SK-N-SH (cell line): ENCODE results near the gene FSTL5. TPM values are rescaled to one million over a fixed set of nuclear protein-coding genes. Genes with fewer than 3 reads are reported as not detected.

Source experiments
- CTCF ChIA-PET: fragments of 300-600, 350-600 bp; formaldehyde crosslinking; extraction: SDS; loops from one replicate; lab custom pipeline; 2021; lab: Yijun Ruan, JAX
- POLR2A ChIA-PET: fragments of 350-600 bp; sonication (Branson Sonifier 250); formaldehyde crosslinking; extraction: SDS; loops from one replicate; lab custom pipeline; 2020; ENCODE audit warnings: antibody characterized with exemption, inconsistent platforms; lab: Yijun Ruan, JAX
- DNase-seq: peaks from one replicate; pipeline ENCODE4 v3.0.0; 2012
- H2AFZ ChIP-seq: fragments of 200-600 bp; sonication (generic); 2 replicates; pipeline ENCODE4 v1.8.1; 2016; ENCODE audit warnings: antibody characterized with exemption, mild to moderate bottlenecking, low read depth
- H3F3A ChIP-seq: fragments of 200-600 bp; sonication (generic); replicated peaks from 2 replicates; pipeline ENCODE3; 2016; ENCODE audit warnings: antibody characterized with exemption, mild to moderate bottlenecking; ENCODE audit not compliant: insufficient read depth
- H3K27ac ChIP-seq, 2 experiments: fragments of 200-500 bp in 1 of 2; fragments of 200-600 bp in 1 of 2; sonication (Bioruptor generic) in 1 of 2; sonication (generic), shearing (Covaris generic) in 1 of 2; 2 replicates each; pipeline versions ENCODE4 v1.5.1 to v1.6.1; 2014 to 2016; ENCODE audit warnings: low read depth in 2 of 2, inconsistent platforms in 1 of 2, low read length in 1 of 2, mild to moderate bottlenecking in 1 of 2, mixed read lengths in 1 of 2
- H3K27me3 ChIP-seq: fragments of 200-600 bp; sonication (generic), shearing (Covaris generic); 2 replicates; pipeline ENCODE4 v1.6.1; 2016; ENCODE audit warnings: mixed run types; ENCODE audit not compliant: insufficient read depth
- H3K36me3 ChIP-seq, 2 experiments: fragments of 200-500 bp in 1 of 2; fragments of 200-600 bp in 1 of 2; sonication (Bioruptor generic) in 1 of 2; sonication (generic) in 1 of 2; replicated peaks in 1 of 2; 2 replicates each; pipeline versions ENCODE3 to v1.5.1; 2014 to 2016; ENCODE audit warnings: low read length in 1 of 2, mild to moderate bottlenecking in 1 of 2; ENCODE audit not compliant: insufficient read depth in 2 of 2, control insufficient read depth in 1 of 2
- H3K4me1 ChIP-seq, 2 experiments: fragments of 200-500 bp in 1 of 2; fragments of 200-600 bp in 1 of 2; sonication (Bioruptor generic) in 1 of 2; sonication (generic), shearing (Covaris generic) in 1 of 2; 2 replicates each; pipeline versions ENCODE4 v1.5.1 to v1.6.1; 2014 to 2016; ENCODE audit warnings: low read depth in 1 of 2, low read length in 1 of 2, mixed run types in 1 of 2; ENCODE audit not compliant: insufficient read depth in 2 of 2, control insufficient read depth in 1 of 2
- H3K4me2 ChIP-seq: fragments of 200-600 bp; sonication (generic), shearing (Covaris generic); 2 replicates; pipeline ENCODE4 v1.6.1; 2017; ENCODE audit warnings: mixed run types
- H3K4me3 ChIP-seq, 2 experiments: fragments of 200-500 bp in 1 of 2; fragments of 200-600 bp in 1 of 2; sonication (Bioruptor generic) in 1 of 2; sonication (generic), shearing (Covaris generic) in 1 of 2; 2 replicates each; pipeline versions ENCODE4 v1.5.1 to v1.8.1; 2014 to 2016; ENCODE audit warnings: low read depth in 2 of 2, inconsistent platforms in 1 of 2, low read length in 1 of 2, mild to moderate bottlenecking in 1 of 2, mixed read lengths in 1 of 2, moderate library complexity in 1 of 2
- H3K79me2 ChIP-seq: fragments of 200-600 bp; sonication (generic); 2 replicates; pipeline ENCODE4 v1.8.1; 2017; ENCODE audit warnings: mild to moderate bottlenecking; ENCODE audit not compliant: insufficient read depth
- H3K9ac ChIP-seq: fragments of 200-600 bp; sonication (generic); 2 replicates; pipeline ENCODE4 v1.6.1; 2017; ENCODE audit warnings: mixed run types
- H3K9me2 ChIP-seq: fragments of 200-600 bp; sonication (generic); 2 replicates; pipeline ENCODE4 v1.6.1; 2017; ENCODE audit warnings: mixed run types
- H3K9me3 ChIP-seq: fragments of 200-600 bp; sonication (generic); 2 replicates; pipeline ENCODE4 v1.6.1; 2017; ENCODE audit warnings: mixed run types, mild to moderate bottlenecking, moderate library complexity
- H4K20me1 ChIP-seq: fragments of 200-600 bp; sonication (generic); 2 replicates; pipeline ENCODE4 v1.6.1; 2017; ENCODE audit warnings: mild to moderate bottlenecking, mixed run types; ENCODE audit not compliant: insufficient read depth
- ELF1 ChIP-seq: IDR thresholded peaks from 2 replicates; pipeline ENCODE4 v1.4.0; 2012
- FOSL2 ChIP-seq: IDR thresholded peaks from 2 replicates; pipeline ENCODE4 v1.4.0; 2012; ENCODE audit warnings: low read depth, mild to moderate bottlenecking, moderate library complexity, borderline replicate concordance
- FOXJ3 ChIP-seq: sonication (generic); formaldehyde crosslinking; IDR thresholded peaks from 2 replicates; pipeline ENCODE4 v1.5.1; 2020; ENCODE audit warnings: mild to moderate bottlenecking, missing genetic modification reagents
- GABPA ChIP-seq: IDR thresholded peaks from 2 replicates; pipeline ENCODE4 v1.4.0; 2012; ENCODE audit warnings: low read depth, mild to moderate bottlenecking
- MXI1 ChIP-seq: IDR thresholded peaks from 2 replicates; pipeline ENCODE4 v1.6.1; 2012; ENCODE audit warnings: mild to moderate bottlenecking, low read depth, low read length, improper control_type of control experiment
- NFIC ChIP-seq: IDR thresholded peaks from 2 replicates; pipeline ENCODE4 v1.4.0; 2012; ENCODE audit warnings: borderline replicate concordance
- NRF1 ChIP-seq: IDR thresholded peaks from 2 replicates; pipeline ENCODE4 v1.6.1; 2012; ENCODE audit warnings: low read depth, mild to moderate bottlenecking, low read length
- POLR2AphosphoS5 ChIP-seq: IDR thresholded peaks from 2 replicates; pipeline ENCODE4 v1.6.1; 2012; ENCODE audit warnings: low read depth, low read length
- RCOR1 ChIP-seq: fragments of 150-350 bp; IDR thresholded peaks from 2 replicates; pipeline ENCODE4 v1.6.1; 2017; ENCODE audit warnings: antibody characterized with exemption, low read length
- REST ChIP-seq: IDR thresholded peaks from 2 replicates; pipeline ENCODE4 v1.6.1; 2012; ENCODE audit warnings: mild to moderate bottlenecking, low read depth, low read length, moderate library complexity
- RXRA ChIP-seq: IDR thresholded peaks from 2 replicates; pipeline ENCODE4 v1.4.0; 2012; ENCODE audit warnings: low read depth, mild to moderate bottlenecking, borderline replicate concordance
- USF2 ChIP-seq: fragments of 150-350 bp; IDR thresholded peaks from 2 replicates; pipeline ENCODE4 v1.6.1; 2017; ENCODE audit warnings: antibody characterized with exemption, low read length, low read depth, borderline replicate concordance
- WGBS: methylation state at CpG from one replicate; pipeline ENCODE4 v1.1.6; 2017; ENCODE audit warnings: low lambda C conversion rate; 5-methylcytosine and 5-hydroxymethylcytosine counted together
- polyA plus RNA-seq, 3 experiments: library from polyadenylated mRNA; depleted of rRNA; stranded (reverse); fragments of >200 nt; gene quantifications; 2 replicates each; pipeline ENCODE4 v1.2.3, GENCODE V29; 2012
- TF ChIP-seq, protein P1 (sequence below): fragments of 200-600 bp; sonication (generic); IDR thresholded peaks from 2 replicates; pipeline ENCODE4 v1.6.1; 2017; ENCODE audit warnings: antibody characterized with exemption, mild to moderate bottlenecking, moderate library complexity
- TF ChIP-seq, protein P2 (sequence below): fragments of 150-350 bp; IDR thresholded peaks from 2 replicates; pipeline ENCODE4 v1.6.1; 2016; ENCODE audit warnings: mild to moderate bottlenecking, low read depth, low read length
- TF ChIP-seq, protein P3 (sequence below): IDR thresholded peaks from 2 replicates; pipeline ENCODE4 v1.4.0; 2012; ENCODE audit warnings: low read depth
- TF ChIP-seq, protein P4 (sequence below): IDR thresholded peaks from 2 replicates; pipeline ENCODE4 v1.4.0; 2012; ENCODE audit warnings: low read depth, borderline replicate concordance

Gene FSTL5
- polyA plus RNA-seq, 1 of the 3 experiments (the other 2 are of a cell fraction) = 0.07 TPM

DNA sequence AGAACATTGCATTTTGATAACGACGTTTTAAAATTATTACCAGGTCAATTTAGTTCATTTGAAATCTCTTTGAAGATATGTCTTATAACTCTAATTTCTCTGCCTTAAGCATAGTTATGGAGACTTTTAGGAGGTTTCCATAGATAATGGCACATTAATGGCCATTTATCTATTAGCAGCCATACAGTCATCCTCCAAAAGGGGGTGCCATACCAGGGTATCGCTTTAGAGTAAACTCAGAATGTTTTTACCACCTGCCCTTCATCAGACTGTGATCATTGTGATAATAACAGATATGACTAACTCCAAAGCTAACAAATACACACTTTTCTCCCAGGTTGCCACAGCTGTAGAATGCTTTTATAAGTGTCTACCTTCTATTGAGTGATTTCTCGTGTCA, 461.5 kb downstream of the FSTL5 start:
- Histone ChIP-seq H3K9me2 (no peaks in the 10 kb centered on the region), H3K9me3 (no peaks in the 10 kb centered on the region), H3K9ac (no peak overlapping the region), H3K4me1 (no peaks in the 10 kb centered on the region), H3K27me3 (no peaks in the 10 kb centered on the region), H3K27ac (no peak overlapping the region), H2AFZ (no peak overlapping the region), H3K79me2 (no peaks in the 10 kb centered on the region), H3K4me2 (no peak overlapping the region), H4K20me1 (no peaks in the 10 kb centered on the region), H3K36me3 (no peaks in the 10 kb centered on the region), H3F3A (no peaks in the 10 kb centered on the region), H3K4me3 (no peak overlapping the region)
- CTCF ChIA-PET = no interaction called here
- no peak for TF ChIP-seq REST
- TF ChIP-seq USF2 = no peak
- TF ChIP-seq RCOR1 = no peak
- TF ChIP-seq, protein P1, sequence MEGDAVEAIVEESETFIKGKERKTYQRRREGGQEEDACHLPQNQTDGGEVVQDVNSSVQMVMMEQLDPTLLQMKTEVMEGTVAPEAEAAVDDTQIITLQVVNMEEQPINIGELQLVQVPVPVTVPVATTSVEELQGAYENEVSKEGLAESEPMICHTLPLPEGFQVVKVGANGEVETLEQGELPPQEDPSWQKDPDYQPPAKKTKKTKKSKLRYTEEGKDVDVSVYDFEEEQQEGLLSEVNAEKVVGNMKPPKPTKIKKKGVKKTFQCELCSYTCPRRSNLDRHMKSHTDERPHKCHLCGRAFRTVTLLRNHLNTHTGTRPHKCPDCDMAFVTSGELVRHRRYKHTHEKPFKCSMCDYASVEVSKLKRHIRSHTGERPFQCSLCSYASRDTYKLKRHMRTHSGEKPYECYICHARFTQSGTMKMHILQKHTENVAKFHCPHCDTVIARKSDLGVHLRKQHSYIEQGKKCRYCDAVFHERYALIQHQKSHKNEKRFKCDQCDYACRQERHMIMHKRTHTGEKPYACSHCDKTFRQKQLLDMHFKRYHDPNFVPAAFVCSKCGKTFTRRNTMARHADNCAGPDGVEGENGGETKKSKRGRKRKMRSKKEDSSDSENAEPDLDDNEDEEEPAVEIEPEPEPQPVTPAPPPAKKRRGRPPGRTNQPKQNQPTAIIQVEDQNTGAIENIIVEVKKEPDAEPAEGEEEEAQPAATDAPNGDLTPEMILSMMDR = peak; percentile 37
- no peak for TF ChIP-seq GABPA
- 70% methylated on average over 4 of the region's 4 CpGs for WGBS
- POLR2A ChIA-PET = no interaction called here
- DNase-seq = no peak

DNA sequence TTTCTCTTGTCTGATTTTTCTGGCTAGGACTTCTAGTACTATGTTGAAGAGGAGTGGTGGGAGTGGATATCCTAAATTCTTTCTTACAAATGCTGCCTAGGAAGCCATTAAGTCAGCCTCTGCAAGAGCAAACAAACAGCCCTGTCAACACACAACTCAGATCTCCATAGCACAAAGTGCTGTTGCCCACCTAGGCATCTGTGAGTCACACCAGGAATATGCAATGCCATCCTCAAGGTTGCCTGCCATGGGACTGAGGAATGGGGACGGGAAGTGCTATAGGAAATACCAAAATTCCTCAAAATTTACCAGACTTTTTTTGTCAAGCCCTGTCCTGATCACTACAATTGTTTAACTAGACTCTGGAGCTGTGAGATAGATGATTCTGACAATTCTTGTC, 466.9 kb downstream of the FSTL5 start:
- Histone ChIP-seq H4K20me1 (no peaks in the 10 kb centered on the region), H3K9ac (no peak overlapping the region), H3K27ac (no peak overlapping the region), H3F3A (no peaks in the 10 kb centered on the region), H3K4me1 (no peaks in the 10 kb centered on the region), H3K9me2 (no peaks in the 10 kb centered on the region), H3K4me3 (no peak overlapping the region), H3K4me2 (no peak overlapping the region), H3K36me3 (no peaks in the 10 kb centered on the region), H3K27me3 (no peaks in the 10 kb centered on the region), H3K79me2 (no peaks in the 10 kb centered on the region), H3K9me3 (no peaks in the 10 kb centered on the region), H2AFZ (no peak overlapping the region)
- no peak for DNase-seq
- CTCF ChIA-PET = no interaction called here
- WGBS = 60% methylated on average over 1 of the region's 1 CpG
- POLR2A ChIA-PET = no interaction called here
- no peak for TF ChIP-seq RXRA
- TF ChIP-seq, protein P2, sequence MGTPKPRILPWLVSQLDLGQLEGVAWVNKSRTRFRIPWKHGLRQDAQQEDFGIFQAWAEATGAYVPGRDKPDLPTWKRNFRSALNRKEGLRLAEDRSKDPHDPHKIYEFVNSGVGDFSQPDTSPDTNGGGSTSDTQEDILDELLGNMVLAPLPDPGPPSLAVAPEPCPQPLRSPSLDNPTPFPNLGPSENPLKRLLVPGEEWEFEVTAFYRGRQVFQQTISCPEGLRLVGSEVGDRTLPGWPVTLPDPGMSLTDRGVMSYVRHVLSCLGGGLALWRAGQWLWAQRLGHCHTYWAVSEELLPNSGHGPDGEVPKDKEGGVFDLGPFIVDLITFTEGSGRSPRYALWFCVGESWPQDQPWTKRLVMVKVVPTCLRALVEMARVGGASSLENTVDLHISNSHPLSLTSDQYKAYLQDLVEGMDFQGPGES = no peak
- no peak for TF ChIP-seq NFIC
- no peak for TF ChIP-seq MXI1
- TF ChIP-seq, protein P3, sequence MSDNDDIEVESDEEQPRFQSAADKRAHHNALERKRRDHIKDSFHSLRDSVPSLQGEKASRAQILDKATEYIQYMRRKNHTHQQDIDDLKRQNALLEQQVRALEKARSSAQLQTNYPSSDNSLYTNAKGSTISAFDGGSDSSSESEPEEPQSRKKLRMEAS = no peak
- no peak for TF ChIP-seq POLR2AphosphoS5
- TF ChIP-seq GABPA = no peak
- TF ChIP-seq, protein P4, sequence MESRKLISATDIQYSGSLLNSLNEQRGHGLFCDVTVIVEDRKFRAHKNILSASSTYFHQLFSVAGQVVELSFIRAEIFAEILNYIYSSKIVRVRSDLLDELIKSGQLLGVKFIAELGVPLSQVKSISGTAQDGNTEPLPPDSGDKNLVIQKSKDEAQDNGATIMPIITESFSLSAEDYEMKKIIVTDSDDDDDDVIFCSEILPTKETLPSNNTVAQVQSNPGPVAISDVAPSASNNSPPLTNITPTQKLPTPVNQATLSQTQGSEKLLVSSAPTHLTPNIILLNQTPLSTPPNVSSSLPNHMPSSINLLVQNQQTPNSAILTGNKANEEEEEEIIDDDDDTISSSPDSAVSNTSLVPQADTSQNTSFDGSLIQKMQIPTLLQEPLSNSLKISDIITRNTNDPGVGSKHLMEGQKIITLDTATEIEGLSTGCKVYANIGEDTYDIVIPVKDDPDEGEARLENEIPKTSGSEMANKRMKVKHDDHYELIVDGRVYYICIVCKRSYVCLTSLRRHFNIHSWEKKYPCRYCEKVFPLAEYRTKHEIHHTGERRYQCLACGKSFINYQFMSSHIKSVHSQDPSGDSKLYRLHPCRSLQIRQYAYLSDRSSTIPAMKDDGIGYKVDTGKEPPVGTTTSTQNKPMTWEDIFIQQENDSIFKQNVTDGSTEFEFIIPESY = no peak
- no peak for TF ChIP-seq FOSL2
- no peak for TF ChIP-seq ELF1
- no peak for TF ChIP-seq USF2
- no peak for TF ChIP-seq FOXJ3 (CRISPR knock-in tag)
- no peak for TF ChIP-seq NRF1
